Adipose tissue (tissue), 3 donors: ENCODE measurements around the gene IGF2BP2. TPM values are rescaled to one million over a fixed set of nuclear protein-coding genes. Genes with fewer than 3 reads are reported as not detected.
"Not testable (repeated sequence)": the region's sequence is repeated elsewhere in the genome, so short reads cannot be mapped to it uniquely, and the experiment has no call there.

Experiments used
- H3K27ac ChIP-seq: one replicate; pipeline ENCODE4 v1.5.1; 2013; ENCODE audit warnings: low read depth, low read length
- WGBS, 3 donors: extraction: QIAGEN DNeasy Blood & Tissue Kit; methylation state at CpG; one replicate each; pipeline ENCODE4 v1.1.7; 2013; 5-methylcytosine and 5-hydroxymethylcytosine counted together
- polyA plus RNA-seq, 3 donors: library from polyadenylated mRNA; stranded (reverse); fragments of 200-250 nt; gene quantifications; one replicate each; pipeline ENCODE4 v1.2.3, GENCODE V29; 2013
- donor health status: healthy with polysubstance abuse.
- donor health status: Bipolar disorder and iron deficiency.
- donor health status: healthy.

Gene IGF2BP2
- polyA plus RNA-seq, 3 donors: 3.5 to 6.0 (median 4.3) TPM

DNA sequence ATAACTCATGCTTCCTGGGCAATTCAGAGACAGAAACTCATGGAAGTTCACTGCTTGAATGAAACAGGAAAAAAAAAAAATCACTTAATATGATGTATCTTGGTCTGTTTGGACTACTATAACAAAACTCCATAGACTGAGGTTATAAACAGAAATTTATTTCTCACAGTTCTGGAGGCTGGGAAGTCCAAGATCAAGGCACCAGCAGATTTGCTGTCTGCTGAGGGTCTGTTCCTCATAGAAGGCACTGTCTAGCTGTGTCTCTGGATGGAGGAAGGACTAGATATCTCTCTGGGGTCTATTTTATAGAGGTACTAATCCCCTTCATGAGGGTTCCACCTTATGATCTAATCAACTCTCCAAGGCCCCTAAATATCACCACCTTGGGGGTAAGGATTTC is 119.3 kb downstream of the IGF2BP2 start:
- H3K27ac ChIP-seq: no peak overlapping the region

DNA sequence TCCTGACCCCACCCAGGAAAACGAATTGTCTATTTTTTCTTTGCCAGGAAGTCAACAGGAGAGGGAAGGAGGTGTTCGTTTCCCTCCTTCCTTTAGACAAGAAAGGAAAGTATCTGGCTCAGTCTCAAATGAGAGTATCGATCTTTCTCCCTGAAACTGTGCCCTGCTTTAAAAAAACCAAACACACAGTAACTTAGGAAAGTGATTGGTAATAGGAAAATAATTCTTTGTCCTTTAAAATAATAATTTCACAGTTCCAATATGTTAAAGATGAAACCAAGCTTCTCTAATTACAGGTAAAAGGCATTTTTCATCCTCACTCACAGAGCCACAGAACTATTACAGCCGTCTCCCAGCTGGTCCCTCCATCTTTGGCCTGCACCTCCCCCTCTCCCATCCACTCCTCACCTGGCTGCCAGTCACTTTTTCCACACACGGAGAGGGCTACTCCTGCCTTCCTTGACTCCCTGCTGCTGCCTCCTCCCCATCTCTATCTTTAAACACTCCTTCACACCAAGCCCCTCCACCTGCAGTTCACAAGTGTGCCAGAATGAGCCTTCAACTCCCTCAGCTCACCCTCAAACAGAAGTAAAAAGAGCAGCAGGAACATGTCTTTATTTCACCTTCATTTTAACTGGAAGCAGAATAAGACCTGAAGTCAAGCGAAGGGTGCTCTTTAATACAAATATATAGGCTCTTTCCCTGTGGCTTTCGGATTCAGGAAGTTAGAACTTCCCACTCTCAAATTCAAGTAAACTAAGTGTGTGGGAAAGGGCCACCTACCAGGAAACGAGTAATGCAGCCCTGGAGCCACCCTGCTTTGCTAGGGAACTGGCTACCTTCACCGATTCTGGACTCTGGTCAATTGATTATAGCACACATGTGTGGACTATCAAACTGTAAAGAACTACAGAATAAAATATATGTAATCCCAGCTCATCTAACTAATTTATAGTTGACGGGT is 122.3 kb downstream of the IGF2BP2 start:
- no peak overlapping the region for H3K27ac ChIP-seq
- 18 to 40% (median 36%) methylated on average over 10 of the region's 10 CpGs for WGBS, 3 donors

DNA sequence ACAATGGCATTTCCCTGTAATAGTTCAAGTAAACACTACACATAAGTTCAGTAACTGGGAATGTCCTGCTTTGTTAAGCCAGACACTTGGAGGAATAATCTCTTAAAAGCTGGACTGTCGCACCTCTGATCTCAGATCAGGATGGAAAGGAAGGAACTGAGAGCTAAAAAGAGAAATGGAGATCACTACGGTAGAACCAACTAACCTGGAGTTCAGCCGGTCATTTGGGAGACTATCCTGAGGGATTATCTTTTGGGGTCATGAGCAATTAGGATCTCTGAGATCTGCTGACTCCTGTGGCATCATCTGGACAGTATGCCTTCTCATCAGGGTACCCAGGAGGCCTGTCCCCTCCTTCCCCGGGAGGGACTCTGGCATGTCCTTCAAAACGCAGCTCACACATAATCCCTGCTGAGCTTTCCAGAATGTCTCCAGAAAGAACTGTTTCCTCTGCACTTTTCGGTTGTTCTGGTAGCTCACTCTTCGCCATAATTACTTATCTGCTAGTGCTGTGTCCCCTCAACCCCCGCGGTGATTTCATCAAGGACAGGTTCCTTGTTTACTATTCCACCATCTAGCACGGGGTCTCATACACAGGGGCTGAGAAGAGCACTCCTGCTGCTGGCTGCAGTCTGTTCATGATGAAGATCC is 123.1 kb downstream of the IGF2BP2 start:
- WGBS, 3 donors: 32 to 60% (median 57%) methylated on average over 10 of the region's 10 CpGs
- H3K27ac ChIP-seq: no peak overlapping the region

DNA sequence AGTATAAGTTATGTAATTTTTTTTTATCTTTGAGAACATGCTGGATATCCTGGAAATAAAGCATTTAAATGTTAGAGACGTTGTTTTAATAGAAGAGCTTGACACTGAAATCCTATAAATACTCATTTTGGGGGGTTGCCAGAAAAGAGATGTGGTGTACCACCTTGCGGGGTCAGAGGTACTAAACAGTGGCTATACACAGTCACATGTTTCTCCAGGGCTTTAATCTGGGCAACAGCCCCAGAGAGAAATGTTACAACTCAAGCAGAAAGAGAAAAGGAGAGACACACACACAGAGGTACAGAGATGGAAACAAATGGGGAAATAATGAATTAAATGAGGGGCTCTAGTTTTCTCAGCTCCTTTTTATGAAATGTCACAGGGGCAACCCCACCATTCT is 124.9 kb downstream of the IGF2BP2 start:
- H3K27ac ChIP-seq: no peak overlapping the region
- WGBS, 3 donors: 62 to 73% (median 72%) methylated on average over 2 of the region's 2 CpGs

DNA sequence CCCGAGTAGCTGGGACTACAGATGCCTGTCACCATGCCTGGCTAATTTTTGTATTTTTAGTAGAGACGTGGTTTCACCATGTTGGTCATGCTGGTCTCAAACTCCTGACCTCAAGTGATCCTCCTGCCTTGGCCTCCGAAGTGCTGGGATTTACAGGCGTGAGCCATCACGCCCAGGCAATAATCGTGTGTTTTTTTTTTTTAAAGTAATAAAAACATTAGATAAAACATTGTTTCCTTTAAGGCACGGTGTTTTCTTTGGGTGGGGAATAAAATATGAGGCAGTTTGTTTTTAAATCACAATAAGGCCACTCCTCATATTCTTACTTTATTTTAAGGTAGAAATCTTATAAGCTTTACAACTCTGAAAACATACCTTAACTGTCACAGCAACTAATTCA is 127.6 kb downstream of the IGF2BP2 start:
- WGBS, 3 donors: 87 to 90% (median 88%) methylated on average over 7 of the region's 7 CpGs
- not testable (repeated sequence) for H3K27ac ChIP-seq

DNA sequence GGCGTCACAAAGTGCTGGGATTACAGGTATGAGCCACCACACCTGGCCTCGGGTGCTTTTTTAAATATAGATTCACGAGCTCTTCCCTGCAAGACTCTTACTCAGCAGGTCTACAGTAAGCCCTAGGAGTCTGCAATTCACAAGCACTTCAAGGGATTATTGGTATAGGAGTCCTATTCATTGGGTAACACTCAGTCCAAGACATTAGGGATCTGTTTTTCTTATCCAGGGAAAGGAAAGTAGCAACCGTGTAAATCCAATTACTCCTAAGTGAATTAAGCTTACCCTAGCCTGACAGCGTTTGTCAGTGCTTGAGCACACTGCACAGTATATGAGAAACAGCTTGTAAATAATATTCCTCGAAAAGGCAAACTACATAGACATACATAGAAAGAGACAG is 128.8 kb downstream of the IGF2BP2 start:
- no peak overlapping the region for H3K27ac ChIP-seq
- WGBS, 3 donors: 76 to 89% (median 85%) methylated on average over 6 of the region's 6 CpGs

DNA sequence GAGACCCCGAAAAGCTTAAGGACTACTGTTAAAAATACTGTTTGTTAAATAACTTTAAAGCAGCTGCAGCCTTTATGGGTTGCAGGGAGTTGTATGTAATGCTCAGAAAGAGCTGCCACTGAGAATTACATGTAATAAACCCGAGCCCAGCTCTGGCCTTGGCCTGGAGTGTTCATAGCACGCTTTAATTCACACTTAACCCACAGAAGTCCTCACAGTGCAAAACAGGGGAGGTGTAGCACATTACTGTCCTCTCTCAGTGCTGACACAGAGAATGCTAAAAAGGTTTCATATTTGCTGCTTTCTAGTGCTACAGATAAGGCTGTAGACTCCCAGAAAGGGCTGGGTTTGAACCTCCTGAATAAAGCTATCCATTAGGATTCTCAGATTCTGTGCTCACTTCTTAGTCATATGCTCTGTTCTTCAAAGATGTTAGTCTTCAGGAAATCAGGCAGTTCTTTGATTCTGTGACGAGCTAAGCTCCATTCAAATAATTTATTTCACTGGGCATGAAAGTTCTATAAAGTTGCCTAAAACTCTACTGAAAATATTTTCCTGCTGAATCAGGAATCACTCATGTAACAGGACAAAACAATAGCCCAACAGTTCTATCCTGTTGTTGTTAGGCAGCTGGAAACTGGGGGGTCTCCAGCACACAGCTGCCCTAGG is 130.7 kb downstream of the IGF2BP2 start:
- H3K27ac ChIP-seq: no peak overlapping the region
- 71 to 75% (median 73%) methylated on average over 4 of the region's 4 CpGs for WGBS, 3 donors

DNA sequence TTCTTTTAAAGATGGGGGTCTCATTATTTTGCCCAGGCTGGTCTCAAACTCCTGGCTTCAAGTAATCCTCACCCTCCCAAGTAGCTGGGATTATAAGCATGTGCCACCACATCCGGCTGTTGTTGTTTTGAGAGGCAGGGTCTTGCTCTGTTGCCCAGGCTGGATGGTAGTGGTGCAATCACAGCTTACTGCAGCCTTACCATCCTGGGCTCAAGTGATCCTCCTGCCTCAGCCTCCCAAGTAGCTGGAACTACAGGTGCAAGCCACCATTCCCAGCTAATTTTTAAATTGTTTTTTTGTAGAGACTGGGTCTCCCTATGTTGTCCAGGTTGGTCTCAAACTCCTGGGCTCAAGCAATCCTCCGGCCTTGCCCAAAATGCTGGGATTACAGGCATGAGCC is 133.2 kb downstream of the IGF2BP2 start:
- no peak overlapping the region for H3K27ac ChIP-seq
- WGBS, 3 donors: 98 to 100% (median 99%) methylated on average over 2 of the region's 2 CpGs

DNA sequence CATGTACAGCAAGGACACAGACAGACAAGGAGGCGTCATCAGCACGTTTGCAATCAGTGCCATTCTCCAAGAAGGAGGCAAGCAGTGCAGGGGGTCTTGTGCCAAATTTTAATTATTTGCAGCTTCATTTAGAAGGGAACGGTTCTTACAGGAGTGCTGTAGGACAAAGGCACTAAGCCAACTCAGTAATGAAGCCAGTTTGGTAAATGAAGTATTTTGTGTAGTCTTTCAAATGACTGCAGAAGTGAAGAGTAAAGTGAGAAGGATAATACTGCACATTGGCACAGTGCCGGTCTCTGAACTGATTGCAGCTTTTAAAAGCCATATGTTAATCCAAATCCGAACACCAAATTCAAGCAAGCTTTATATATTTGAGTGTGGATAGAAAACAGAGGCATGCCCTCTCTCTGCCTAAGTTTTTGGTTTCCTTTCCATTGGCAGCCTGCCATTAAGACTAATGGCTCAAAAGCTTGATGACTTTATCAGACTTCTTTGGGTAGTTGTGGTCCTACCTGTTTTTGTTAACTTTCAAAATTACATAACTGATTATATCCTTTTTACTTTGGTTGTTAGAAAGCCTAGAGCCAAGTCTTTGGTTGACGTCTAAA is 137.5 kb downstream of the IGF2BP2 start:
- H3K27ac ChIP-seq: no peak overlapping the region
- WGBS, 3 donors: 65 to 73% (median 71%) methylated on average over 6 of the region's 6 CpGs

DNA sequence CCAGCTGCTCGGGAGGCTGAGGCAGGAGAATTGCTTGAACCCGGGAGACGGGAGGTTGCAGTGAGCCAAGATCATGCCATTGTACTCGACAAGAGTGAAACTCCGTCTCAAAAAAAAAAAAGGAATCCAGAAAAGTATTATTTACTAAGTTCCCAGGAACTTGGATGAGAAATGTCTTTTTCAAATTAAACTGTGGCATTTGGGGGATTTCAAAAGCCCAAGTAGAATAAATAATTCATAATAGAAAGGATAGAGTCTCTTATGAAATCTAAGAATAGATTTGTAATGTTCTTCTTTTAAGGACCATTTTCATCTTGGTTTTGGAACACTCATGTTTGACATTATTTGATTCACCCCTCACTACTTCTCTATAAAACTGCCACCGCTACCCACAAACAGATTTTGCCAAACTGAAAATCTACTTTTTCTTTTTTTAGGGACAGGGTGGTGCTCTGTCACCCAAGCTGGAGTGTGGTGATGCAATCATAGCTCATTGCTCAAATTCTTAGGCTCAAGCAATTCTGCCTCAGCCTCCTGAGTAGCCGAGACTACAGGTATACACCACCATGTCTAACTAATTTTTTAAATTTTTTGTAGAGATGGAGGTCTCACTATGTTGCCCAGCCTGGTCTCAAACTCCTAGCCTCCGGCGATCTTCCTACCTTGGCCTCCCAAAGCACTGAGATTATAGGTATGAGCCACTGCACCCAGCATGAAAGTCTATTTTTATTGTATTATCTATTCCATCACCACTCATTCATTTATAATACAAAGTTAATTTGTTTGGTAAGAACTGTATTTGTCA is 139.4 kb downstream of the IGF2BP2 start:
- 82 to 92% (median 86%) methylated on average over 9 of the region's 9 CpGs for WGBS, 3 donors
- no peak overlapping the region for H3K27ac ChIP-seq

DNA sequence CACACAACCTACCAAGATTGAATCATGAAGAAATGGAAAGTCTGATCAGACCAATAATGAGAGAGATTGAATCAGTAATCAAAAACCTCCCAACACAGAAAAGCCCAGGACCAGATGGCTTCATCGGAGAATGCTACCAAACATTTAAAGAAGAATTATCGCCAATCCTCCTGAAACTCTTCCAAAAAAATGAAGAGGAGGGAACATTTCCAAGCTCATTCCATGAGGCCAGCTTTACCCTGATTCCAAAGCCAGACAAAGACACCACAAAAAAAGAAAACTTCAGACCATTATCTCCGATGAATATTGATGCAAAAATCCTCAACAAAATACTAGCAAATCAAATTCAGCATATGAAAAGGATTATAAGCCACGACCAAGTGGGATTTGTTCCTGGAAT is 144.6 kb downstream of the IGF2BP2 start:
- WGBS, 3 donors: 53 to 80% (median 68%) methylated on average over 4 of the region's 4 CpGs
- H3K27ac ChIP-seq: no peak overlapping the region

DNA sequence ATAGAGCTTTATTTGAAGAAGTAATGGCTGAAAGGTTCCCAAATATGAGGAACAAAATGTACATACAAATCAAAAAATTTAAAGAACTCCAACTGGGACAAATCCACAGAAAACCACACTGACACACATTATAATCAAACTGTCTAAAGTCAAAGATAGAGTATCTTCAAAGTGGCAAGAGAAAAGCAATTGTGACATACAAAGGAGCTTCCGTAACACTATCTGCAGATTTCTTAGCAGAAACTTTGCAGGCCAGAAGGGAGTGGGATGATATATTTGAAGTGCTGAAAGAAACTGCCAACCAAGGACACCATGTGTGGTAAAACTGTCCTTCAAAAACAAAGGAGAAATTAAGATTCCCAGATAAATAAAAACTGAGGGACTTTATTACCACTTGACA is 146.8 kb downstream of the IGF2BP2 start:
- H3K27ac ChIP-seq: no peak overlapping the region
- WGBS, 3 donors: 93 to 97% (median 94%) methylated on average over 1 of the region's 1 CpG

DNA sequence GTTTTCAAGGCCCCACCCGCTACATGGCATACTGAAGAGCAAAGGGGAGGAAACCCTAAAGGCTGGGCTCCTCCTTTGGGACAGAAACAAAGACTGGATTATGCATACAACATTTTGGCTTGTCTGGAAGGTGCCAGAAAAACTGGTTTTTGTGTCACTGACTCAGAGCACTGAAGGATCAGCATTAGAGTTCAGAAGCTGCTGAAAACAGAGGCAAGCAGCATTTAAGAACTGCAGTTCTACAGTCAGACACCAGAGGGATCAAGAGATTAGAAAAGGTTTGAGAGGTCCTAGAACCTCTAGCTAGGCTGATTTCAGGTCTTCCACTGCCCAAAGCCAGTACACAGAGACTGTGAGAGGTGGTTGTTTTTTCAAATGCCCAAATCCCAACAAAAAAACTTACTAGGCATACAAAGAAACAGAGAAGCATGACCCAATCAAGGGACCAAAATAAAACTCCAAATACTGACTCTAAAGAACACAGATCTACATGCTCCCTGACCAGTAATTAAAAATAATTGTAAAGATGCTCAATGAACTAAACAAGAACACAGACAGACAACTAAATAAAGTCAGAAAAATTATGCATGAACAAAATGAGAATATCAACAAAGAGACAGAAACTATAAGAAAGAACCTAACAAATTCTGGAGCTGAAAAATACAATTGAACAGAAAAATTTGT is 147.6 kb downstream of the IGF2BP2 start:
- 92 to 100% (median 100%) methylated on average over 1 of the region's 1 CpG for WGBS, 3 donors
- H3K27ac ChIP-seq: no peak overlapping the region

DNA sequence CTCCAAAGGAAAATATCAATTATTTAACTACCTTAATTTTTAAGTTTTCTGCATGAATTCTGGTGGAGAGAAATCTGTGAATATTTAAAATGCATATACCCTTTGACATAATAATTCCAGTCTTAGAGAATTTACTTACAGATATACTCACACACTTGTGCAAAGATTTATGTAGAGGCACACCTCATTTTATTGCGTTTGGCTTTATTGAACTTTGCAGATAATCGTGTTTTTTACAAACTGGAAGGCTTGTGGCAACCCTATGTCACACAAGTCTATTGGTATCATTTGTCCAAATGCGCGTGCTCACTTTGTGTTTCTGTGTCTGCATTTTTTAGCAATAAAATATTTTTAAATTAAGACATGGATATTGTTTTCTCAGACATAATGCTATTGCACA is 157.3 kb downstream of the IGF2BP2 start:
- 87 to 94% (median 93%) methylated on average over 4 of the region's 4 CpGs for WGBS, 3 donors
- no peak overlapping the region for H3K27ac ChIP-seq

DNA sequence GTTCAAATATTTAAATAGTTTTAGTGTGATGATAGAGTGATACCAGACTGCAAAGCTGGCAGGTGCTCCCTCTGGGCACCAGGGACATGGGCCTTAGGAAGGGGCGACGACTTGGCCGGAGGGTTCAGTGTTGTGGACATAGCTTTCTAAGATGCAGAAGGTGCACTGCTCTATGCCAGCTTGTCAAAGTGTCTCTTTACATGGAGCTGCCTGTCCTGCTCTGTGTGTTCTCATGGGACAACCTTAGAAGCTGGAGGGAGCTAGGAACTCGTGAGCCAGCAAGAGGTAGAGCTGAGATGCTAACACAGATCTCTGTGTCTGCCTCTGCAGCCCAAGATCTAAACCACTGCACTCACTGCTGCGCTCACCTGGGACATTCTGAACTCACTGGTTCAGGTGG is 160.9 kb downstream of the IGF2BP2 start:
- no peak overlapping the region for H3K27ac ChIP-seq
- WGBS, 3 donors: 92 to 96% (median 95%) methylated on average over 5 of the region's 5 CpGs

DNA sequence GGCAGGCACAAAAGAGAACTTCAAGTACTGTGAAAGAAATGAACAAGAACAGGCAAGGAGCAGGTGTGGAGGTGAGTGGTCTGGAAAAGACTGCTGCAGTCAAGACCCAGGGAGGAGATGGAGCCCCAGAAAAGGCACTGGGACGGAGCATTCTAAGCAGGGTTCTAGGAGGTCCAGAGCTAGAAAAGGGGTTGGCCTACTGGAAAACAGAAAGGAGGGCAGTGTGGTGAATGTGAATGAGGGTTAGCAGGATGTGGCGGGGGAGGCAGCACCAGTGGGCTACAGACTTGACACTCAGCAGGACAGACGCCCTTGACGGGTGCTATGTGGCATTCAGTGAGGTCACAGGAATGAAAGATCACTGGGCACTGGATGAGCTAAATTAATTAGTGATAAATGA is 163.1 kb downstream of the IGF2BP2 start:
- H3K27ac ChIP-seq: no peak overlapping the region
- WGBS, 3 donors: 83 to 90% (median 89%) methylated on average over 4 of the region's 4 CpGs

DNA sequence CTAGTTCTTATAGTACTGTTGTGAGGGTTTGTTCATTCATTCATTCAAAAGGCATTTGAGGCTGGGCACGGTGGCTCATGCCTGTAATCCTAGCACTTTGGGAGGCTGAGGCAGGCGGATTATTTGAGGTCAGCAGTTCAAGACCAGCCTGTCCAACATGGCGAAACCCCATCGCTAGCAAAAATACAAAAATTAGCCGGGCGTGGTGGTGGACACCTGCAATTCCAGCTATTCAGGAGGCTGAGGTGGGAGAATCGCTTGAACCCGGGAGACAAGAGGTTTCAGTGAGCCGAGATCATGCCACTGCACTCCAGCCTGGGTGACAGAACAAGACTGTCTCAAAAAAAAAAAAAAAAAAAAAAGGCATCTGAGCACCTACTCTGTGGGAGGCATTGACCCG is 163.5 kb downstream of the IGF2BP2 start:
- not testable (repeated sequence) for H3K27ac ChIP-seq
- WGBS, 3 donors: 89 to 94% (median 94%) methylated on average over 10 of the region's 10 CpGs
